Stimulated activated CD8-positive, alpha-beta memory T cell treated with anti-CD3 and anti-CD28 coated beads, Interleukin-15, amount 100 ng/mL, for 48 hours (primary cell): Measurements from ENCODE around the gene ALOX12B.
A peak's percentile ranks its signal among the peaks of the same experiment; 100 is the strongest.
"Not testable (repeated sequence)": the region's sequence is repeated elsewhere in the genome, so short reads cannot be mapped to it uniquely, and the experiment has no call there.

ENCODE experiments used
- DNase-seq, 2 donors: peaks; one replicate each; pipeline ENCODE4 v3.0.0-alpha.2; 2020; ENCODE audit warnings: low read depth in 2 of 2

The ALOX12B gene

GRCh38 chr17:8064561-8065019 is 22.9 kb downstream of the ALOX12B start:
- DNase-seq: no peak

DNA sequence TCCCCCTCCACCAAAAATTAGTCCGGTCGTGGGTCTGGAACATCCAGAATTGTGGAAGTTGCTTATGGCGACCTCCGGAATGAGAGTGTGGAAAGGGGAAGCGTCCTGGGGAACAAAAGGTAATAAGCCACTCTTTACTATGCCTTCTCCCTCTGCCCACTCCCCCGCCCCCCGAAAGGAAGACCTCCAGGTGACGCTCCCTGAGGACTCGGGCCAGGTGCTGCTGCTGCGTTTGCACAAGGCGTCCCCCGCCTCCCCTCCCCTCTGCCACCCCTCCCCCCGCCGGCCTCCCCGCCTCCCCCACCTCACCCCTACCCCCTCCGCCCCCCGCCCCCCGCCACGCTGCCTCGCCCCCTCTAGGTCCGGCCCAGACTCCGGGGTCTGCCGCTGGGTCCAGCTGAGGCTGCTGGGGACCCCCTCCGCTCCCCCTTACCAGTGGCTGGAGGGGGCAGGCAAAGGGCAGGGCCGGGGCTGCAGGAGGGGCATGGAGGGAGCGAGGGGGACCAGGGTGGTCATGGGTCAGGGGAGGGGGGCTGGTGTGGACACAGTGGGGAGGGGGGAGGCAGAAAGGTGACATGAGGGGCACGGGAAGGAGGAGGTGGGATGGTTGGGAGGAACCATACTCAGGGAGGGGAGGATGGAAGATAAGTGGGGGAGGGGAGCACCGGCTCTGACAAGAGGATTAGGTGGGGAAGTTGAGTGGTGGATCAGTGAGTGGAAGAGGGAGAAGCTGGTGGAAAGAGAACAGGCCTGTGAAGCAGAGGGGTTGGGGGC is 23.6 kb downstream of the ALOX12B start:
- no peak for DNase-seq

DNA sequence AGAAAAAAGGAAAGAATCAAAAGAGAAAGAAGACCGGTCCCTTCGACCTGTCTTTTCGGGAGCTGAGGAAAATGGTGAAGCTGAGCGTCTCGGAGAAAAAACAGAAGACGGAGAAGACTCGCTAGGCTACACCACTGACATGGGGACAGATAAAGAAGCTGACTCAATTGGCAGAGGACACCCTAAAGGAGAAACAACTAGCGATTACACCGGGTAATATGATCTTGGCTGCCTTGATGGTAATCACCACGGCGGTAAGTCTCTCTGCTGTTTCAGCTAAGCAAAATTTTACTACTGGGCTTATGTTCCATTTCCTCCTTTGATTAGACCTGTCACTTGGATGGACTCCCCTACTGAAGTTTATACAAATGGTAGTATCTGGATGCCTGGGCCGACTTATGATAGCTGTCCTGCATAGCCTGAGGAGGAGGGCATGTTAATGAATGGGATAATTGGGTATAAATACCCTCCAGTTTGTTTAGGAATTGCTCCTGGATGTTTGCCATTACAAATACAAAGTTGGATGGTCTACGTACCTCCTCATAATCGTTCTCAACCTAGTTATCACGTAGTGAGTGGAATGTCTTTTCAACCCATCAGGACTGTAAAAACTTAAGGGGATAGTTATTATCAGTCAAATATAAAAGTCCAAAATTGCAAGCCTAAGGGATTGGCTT is 24.6 kb downstream of the ALOX12B start:
- DNase-seq: no peak

DNA sequence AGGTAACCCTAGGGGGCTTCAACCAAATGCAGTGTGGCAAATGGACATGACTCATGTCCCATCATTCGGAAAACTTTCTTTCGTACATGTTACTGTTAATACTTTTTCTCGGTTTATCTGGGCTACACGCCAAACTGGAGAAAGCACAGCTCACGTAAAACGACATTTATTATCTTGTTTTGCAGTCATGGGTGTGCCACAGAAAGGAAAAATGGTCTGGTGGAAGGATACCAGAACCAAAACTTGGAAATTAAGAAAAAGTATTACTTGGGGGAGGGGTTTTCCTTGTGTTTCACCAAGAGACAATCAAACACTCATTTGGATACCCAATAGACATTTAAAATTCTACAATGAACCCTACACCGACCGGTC is 25.1 kb downstream of the ALOX12B start:
- DNase-seq: no peak

DNA sequence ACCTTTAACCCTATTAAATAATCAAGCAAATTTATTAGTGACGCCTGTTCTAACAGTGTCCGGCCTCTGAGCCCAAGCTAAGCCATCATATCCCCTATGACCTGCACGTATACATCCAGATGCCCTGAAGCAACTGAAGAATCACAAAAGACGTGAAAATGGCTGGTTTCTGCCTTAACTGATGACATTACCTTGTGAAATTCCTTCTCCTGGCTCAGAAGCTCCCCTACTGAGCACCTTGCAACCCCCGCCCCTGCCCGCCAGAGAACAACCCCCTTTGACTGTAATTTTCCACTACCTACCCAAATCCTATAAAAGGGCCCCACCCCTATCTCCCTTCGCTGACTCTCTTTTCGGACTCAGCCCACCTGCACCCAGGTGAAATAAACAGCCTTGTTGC is 25.7 kb downstream of the ALOX12B start:
- not testable (repeated sequence) for DNase-seq

GRCh38 chr17:8060274-8060673 is 27.2 kb downstream of the ALOX12B start:
- DNase-seq: peak in 1 of 2 donors; percentile 27

DNA sequence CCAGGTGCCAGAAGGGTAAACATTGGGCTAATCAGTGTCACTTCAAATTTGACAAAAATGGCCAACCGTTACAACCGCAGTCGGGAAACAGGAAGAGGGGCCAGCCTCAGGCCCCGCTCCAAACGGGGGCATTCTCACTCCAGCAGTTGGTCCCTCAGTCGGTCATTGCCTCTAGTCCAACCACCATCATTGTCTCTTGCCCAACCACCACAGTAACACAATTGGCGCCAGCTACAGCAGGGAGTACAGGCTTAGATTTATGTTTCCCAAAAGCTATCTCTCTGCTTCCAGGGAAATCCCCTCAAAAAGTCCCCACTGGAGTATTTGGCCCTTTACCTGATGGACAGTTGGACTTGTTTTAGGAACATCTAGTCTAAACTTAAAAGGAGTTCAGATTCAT is 28.4 kb downstream of the ALOX12B start:
- no peak for DNase-seq

GRCh38 chr17:8057691-8058114 is 29.8 kb downstream of the ALOX12B start:
- peak in 1 of 2 donors; percentile 10 for DNase-seq

- DNase-seq: no peak
These were observed 30.4 kb downstream of the ALOX12B start for GRCh38 chr17:8056976-8057625.

DNA sequence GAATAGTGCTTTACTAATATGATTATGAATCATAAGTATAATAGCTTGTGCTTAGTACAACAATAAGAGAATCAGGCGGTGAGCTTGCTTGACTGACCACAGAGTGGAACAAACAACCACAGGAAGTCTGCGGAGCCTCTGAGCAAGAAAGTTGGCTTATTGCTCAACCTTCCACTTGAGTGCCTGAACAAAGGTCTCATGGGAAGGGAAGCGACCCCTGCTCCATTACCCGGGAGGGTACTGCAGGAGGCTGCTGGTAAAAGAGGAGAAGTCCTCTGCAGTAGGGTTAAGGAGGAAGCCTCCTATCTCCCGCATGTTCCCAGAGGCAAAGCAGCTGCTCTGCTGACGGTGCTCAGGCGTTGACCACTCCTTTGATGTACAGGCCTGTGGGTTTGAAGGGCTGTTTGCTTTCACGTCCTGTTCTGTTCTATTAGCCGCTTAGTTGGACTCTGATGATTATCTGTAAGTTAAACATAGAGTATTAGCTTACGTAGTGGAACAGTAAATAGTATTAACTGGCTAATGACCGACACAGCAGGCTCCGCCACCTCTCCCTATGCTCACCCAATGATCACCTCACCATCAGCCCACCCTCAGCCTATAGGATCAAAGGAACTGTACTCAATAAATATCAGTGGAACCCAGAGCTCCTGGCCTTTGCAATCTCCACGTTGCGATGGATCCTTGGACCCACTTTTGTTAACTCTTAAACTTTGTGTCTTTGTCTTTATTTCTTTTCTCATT is 31.1 kb downstream of the ALOX12B start:
- peak; percentile 31 to 37 for DNase-seq

DNA sequence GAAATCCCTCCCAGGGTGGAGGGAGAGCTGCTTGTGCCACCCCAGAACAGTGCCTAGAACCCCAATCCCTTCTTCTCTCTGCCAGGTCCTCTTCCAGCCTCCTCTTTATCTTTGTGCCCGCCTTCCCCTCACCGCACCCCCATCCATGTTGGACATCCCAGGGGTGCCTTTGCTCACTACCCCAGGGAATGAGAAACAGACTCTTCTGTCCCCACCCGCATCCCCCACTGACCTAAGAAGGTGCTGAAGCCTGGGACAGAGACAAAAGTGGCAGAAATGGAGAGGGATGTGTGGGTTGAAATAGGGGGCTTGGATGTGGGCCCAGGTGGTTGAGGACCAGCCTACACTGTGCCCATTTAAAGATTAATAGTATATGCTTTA is 31.7 kb downstream of the ALOX12B start:
- DNase-seq: no peak

GRCh38 chr17:8053600-8053999 is 33.9 kb downstream of the ALOX12B start:
- no peak for DNase-seq

GRCh38 chr17:8052256-8053252 is 35.0 kb downstream of the ALOX12B start:
- no peak for DNase-seq

- DNase-seq: no peak
These were observed 35.7 kb downstream of the ALOX12B start for GRCh38 chr17:8051831-8052230.

DNA sequence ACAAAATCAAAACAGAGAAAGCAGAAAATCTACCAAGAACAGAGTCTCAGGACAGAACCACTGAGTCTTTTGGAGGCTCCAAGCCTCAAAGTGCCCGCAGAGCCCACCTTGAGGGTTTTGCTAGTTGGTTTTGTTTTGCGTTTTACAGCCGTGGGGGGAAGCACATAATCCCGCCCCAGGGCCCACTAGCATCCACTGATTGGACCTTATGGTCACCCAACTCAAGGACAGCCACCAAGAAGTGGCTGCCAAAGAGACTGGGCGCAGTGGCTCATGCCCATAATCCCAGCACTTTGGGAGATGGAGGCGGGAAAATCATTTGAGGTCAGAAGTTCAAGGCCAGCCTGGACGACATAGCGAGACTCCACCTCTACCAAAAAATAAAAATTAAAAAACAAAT is 38.8 kb downstream of the ALOX12B start:
- no peak for DNase-seq

DNA sequence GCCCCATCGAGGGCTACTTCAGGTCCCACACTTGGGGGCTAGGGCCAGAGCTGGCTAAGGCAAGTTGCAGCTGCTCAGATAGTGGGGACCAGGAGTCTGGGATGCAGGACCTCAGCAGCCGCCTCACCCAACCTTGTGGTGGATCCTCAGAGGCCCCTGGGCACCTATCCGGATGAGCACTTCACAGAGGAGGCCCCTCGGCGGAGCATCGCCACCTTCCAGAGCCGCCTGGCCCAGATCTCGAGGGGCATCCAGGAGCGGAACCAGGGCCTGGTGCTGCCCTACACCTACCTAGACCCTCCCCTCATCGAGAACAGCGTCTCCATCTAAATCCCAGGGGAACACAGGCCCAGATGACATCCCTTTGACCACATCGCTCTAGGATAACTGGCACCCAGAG is 39.3 kb downstream of the ALOX12B start:
- DNase-seq: no peak

GRCh38 chr17:8047769-8048110 is 39.8 kb downstream of the ALOX12B start:
- no peak for DNase-seq

DNA sequence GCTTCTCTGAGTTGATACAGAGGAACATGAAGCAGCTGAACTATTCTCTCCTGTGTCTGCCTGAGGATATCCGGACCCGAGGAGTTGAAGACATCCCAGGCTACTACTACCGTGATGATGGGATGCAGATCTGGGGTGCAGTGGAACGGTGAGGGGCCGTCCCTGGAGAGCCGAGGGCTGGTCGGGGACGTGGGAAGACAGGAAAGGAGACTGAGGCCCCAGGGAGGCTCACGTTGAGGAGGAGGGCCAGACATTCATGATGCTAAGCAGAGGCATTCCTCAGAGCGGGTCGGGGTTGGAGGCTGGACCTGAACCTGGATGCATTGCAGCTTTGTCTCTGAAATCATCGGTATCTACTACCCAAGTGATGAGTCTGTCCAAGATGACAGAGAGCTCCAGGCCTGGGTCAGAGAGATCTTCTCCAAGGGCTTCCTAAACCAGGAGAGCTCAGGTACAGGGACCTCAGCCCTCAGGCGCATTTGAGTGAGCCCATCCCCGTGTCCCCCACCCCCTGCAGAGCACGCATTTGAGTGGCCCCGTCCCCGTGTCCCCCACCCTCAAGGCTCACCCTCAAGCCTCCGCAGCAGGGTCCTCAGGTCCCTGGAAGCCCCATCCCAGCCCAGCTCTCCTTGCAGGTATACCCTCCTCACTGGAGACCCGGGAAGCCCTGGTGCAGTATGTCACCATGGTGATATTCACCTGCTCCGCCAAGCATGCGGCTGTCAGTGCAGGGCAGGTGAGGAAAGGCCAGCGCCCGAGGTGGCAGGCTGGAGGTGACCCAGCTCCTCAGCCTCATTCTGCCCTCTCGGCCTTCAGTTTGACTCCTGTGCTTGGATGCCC is 40.4 kb downstream of the ALOX12B start:
- no peak for DNase-seq

DNA sequence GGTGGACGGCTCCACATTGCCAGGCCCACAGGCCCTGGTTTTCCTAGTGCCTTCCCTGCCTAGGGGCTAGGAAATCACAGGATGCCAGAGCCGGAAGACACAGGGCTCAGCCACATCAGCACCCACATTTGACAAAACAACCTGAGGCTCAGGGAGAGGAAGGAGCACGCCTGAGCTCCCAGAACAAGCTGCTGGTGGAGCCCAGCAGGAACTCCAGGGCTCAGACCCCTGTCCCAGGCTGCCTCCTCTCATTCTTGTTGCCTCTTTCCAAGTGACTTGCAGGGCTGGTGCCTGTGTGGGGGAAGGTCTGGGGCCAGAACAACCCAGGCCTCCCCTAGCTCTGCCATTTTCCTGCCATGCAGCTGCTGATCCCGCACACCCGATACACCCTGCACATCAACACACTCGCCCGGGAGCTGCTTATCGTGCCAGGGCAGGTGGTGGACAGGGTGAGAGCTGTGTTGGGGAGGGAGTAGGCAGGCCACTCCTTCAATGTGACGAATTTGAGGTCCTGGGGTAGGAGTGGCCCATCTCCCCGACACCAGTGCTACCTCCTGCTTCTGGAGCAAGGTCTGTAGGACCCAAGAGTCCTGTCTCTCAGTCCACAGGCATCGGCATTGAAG is 41.1 kb downstream of the ALOX12B start:
- no peak for DNase-seq
